Kidney (tissue), 14 donors: Measurements from ENCODE around the gene H2BW2. TPM values are rescaled to one million over a fixed set of nuclear protein-coding genes. Genes with fewer than 3 reads are reported as not detected.

Source experiments
- DNase-seq, 5 donors: peaks; one replicate each; pipeline ENCODE4 v3.0.0-alpha.2; 2013 to 2020
- FAIRE-seq: peaks from 2 replicates; lab custom pipeline; 2012; peaks lifted over from hg19 to GRCh38; lab: Jason Lieb, UNC
- H3K27ac ChIP-seq, 2 donors: one replicate each; pipeline ENCODE4 v1.7.0; 2013; ENCODE audit warnings: low read depth in 2 of 2, low read length in 2 of 2, inconsistent platforms in 1 of 2
- H3K27me3 ChIP-seq: one replicate; pipeline ENCODE4 v1.7.1; 2013; ENCODE audit warnings: low read length, inconsistent platforms; ENCODE audit not compliant: control insufficient read depth, insufficient read depth
- H3K36me3 ChIP-seq, 3 donors: one replicate each; pipeline versions ENCODE4 v1.7.0 to v1.7.1; 2013; ENCODE audit warnings: low read length in 3 of 3, control low read depth in 1 of 3, inconsistent platforms in 1 of 3; ENCODE audit not compliant: insufficient read depth in 3 of 3, control insufficient read depth in 2 of 3
- H3K4me1 ChIP-seq, 3 donors: one replicate each; pipeline versions ENCODE4 v1.7.0 to v1.7.1; 2013; ENCODE audit warnings: low read length in 3 of 3, inconsistent platforms in 1 of 3, low read depth in 1 of 3; ENCODE audit not compliant: control insufficient read depth in 2 of 3, insufficient read depth in 2 of 3
- H3K4me3 ChIP-seq, 3 donors: one replicate each; pipeline versions ENCODE4 v1.7.0 to v1.8.1; 2013; ENCODE audit warnings: low read length in 3 of 3, control low read depth in 1 of 3, inconsistent platforms in 1 of 3
- H3K9ac ChIP-seq, 3 donors: one replicate each; pipeline versions ENCODE4 v1.7.0 to v1.7.1; 2013; ENCODE audit warnings: low read length in 3 of 3, control low read depth in 1 of 3, inconsistent platforms in 1 of 3
- H3K9me3 ChIP-seq, 3 donors: one replicate each; pipeline versions ENCODE4 v1.7.0 to v1.7.1; 2013; ENCODE audit warnings: low read length in 3 of 3, control low read depth in 1 of 3, inconsistent platforms in 1 of 3; ENCODE audit not compliant: control insufficient read depth in 2 of 3, insufficient read depth in 1 of 3
- CTCF ChIP-seq: IDR thresholded peaks from 3 replicates; pipeline ENCODE4 v1.5.1; 2012; ENCODE audit warnings: mild to moderate bottlenecking, moderate library complexity, borderline replicate concordance; ENCODE audit not compliant: insufficient read depth; ENCODE audit errors: extremely low read depth
- intact Hi-C: fragments of 100-400 bp; cut with DNase I; formaldehyde crosslinking; loops from one replicate; pipeline ENCODE4 v1.11.1; 2022
- polyA plus RNA-seq: library from polyadenylated mRNA; stranded (reverse); fragments of 350-450 nt; fragmentation: Illumina TruSeq; extraction: RNeasy Lipid Tissue Mini Kit (QIAGEN cat#74804); gene quantifications from one replicate; pipeline ENCODE4 v1.2.3, GENCODE V29; 2014; ENCODE audit warnings: low read depth, low replicate concordance; ENCODE audit not compliant: insufficient read depth
- total RNA-seq: library from RNA; stranded (reverse); fragmentation: NEBNext Ultra II Directional; extraction: Animal tissue kit (Norgen Biotek cat#: 25700); gene quantifications from one replicate; pipeline ENCODE4 v1.2.1, GENCODE V29; 2021
- donor health status: control.
- donor health status: control.
- donor health status: control.
- donor health status: control.
- donor health status: control.
- donor health status: DM: yes; HTN: yes; CAD: no.
- donor health status: Normal renal cell carcinoma (clear cell type).

Gene H2BW2
- total and polyA plus RNA-seq, 2 donors from 2014 or later: not detected

GRCh38 chrX:104085919-104086318 is 46.2 kb downstream of the H2BW2 start:
- no peak overlapping the region for H3K9ac ChIP-seq
- H3K4me3 ChIP-seq: no peak overlapping the region
- peaks cover 2% of the 10 kb centered on the region for H3K27me3 ChIP-seq
- TF ChIP-seq CTCF: no peak
- no peaks in the 10 kb centered on the region for H3K9me3 ChIP-seq
- FAIRE-seq (no peak), DNase-seq (no peak)
- no peaks in the 10 kb centered on the region for H3K36me3 ChIP-seq
- H3K27ac ChIP-seq: no peak overlapping the region
- no peaks in the 10 kb centered on the region for H3K4me1 ChIP-seq
- intact Hi-C loops: no loop called here

Other genes starting within 250 kb of the H2BW2 start
- gene RAB9B, start 207.7 kb upstream of the H2BW2 start, total RNA-seq: 1.1 TPM
- gene RAB9B, start 207.7 kb upstream of the H2BW2 start, polyA plus RNA-seq: 0.26 TPM
- 2.0 TPM for gene TMSB15B, start 77.3 kb upstream of the H2BW2 start, total RNA-seq
- 1.7 TPM for gene TMSB15B, start 77.3 kb upstream of the H2BW2 start, polyA plus RNA-seq
- not detected for gene H2BW1, start 26.2 kb upstream of the H2BW2 start, total RNA-seq
- not detected for gene H2BW1, start 26.2 kb upstream of the H2BW2 start, polyA plus RNA-seq
- gene TMSB15C, start 36.3 kb downstream of the H2BW2 start, total RNA-seq: 1.5 TPM
- 0.28 TPM for gene TMSB15C, start 36.3 kb downstream of the H2BW2 start, polyA plus RNA-seq
- 0.79 TPM for gene ZCCHC18, start 72.6 kb downstream of the H2BW2 start, total RNA-seq
- gene ZCCHC18, start 72.6 kb downstream of the H2BW2 start, polyA plus RNA-seq: 3.3 TPM
- 12.1 TPM for gene SLC25A53, start 117.1 kb downstream of the H2BW2 start, total RNA-seq
- gene SLC25A53, start 117.1 kb downstream of the H2BW2 start, polyA plus RNA-seq: 5.0 TPM
- 37.4 TPM for gene FAM199X, start 126.5 kb downstream of the H2BW2 start, total RNA-seq
- 12.6 TPM for gene FAM199X, start 126.5 kb downstream of the H2BW2 start, polyA plus RNA-seq
- not detected for gene ESX1, start 215.0 kb downstream of the H2BW2 start, total RNA-seq
- not detected for gene ESX1, start 215.0 kb downstream of the H2BW2 start, polyA plus RNA-seq